H1 (cell line): ENCODE measurements around the gene RASSF3. TPM values are rescaled to one million over a fixed set of nuclear protein-coding genes. Genes with fewer than 3 reads are reported as not detected.

Experiments
- CTCF ChIP-seq, 3 experiments: IDR thresholded peaks; 1 replicate in 2 of 3; 2 replicates in 1 of 3; pipeline versions ENCODE4 v1.5.1 to v1.6.1; 2011; ENCODE audit warnings: low read length in 3 of 3, mild to moderate bottlenecking in 3 of 3, inconsistent platforms in 2 of 3, low read depth in 1 of 3, moderate library complexity in 1 of 3; ENCODE audit not compliant: insufficient read depth in 1 of 3; ENCODE audit errors: control extremely low read depth in 1 of 3
- JUN ChIP-seq: IDR thresholded peaks from 2 replicates; pipeline ENCODE4 v1.6.1; 2011; ENCODE audit warnings: low read depth, mild to moderate bottlenecking, improper control_type of control experiment, low read length
- RAD21 ChIP-seq, 2 experiments: IDR thresholded peaks in 1 of 2; conservative IDR thresholded peaks in 1 of 2; 2 replicates each; pipeline ENCODE4 v1.6.1; 2011; ENCODE audit warnings: low read depth in 2 of 2, low read length in 2 of 2, improper control_type of control experiment in 1 of 2, inconsistent platforms in 1 of 2, mild to moderate bottlenecking in 1 of 2, moderate library complexity in 1 of 2
- polyA plus RNA-seq, 7 experiments: library from polyadenylated mRNA; depleted of rRNA in 3 of 7; stranded (reverse) in 5 of 7; unstranded in 2 of 7; fragments of >200 nt in 5 of 7; fragments of 200-250 nt in 2 of 7; gene quantifications; 1 replicate in 5 of 7; 2 replicates in 1 of 7; 4 replicates in 1 of 7; pipeline versions ENCODE4 v1.2.1 to v1.2.3, GENCODE V29; 2011 to 2013; ENCODE audit warnings: missing spikeins in 2 of 7, mixed read lengths in 2 of 7
- total RNA-seq: library from RNA; stranded (reverse); fragmentation: NEBNext Ultra II Directional; extraction: Animal tissue kit (Norgen Biotek cat#: 25700); gene quantifications from 2 replicates; pipeline ENCODE4 v1.2.1, GENCODE V29; 2021

RASSF3 gene
- total and polyA plus RNA-seq, 2 of the 8 experiments (the other 6 are each of a cell fraction or from before 2014, with no cell fraction given): 19.1 to 64.3 TPM

DNA sequence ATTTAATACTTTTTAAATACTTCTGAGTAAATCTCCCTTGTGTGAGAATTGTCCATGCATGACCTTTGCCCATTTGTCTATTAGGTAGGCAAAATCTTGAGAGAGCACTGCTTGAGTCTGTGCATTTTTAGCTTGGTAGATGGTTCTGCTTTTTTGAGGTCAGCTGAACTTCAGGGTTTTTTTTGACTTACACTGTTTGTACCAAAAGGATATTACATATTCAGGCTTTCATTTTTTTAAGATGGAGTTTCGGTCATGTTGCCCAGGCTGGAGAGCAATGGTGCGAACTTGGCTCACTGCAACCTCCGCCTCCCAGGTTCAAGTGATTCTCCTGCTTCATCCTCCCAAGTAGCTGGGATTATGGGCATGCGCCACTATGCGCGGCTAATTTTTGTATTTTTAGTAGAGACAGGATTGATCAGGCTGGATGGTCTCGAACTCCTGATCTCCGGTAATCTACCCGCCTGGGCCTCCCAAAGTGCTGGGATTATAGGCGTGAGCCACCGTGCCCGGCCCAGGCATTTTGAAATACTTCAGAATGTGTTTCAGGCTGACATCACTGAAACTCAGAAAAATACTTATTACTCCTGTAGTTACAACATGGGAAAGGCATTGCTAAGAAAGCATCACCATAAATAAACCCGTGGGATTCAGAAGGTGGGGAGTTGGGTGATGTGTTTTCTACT, 11.1 kb downstream of the RASSF3 start (continued):
- TF ChIP-seq CTCF (IDR thresholded peaks at IDR 0.05; ENCODE audit: control extremely low read depth in 1 of 3, insufficient read depth in 1 of 3, low read depth in 1 of 3, low read length in 3 of 3): no peak
- no peak for TF ChIP-seq RAD21 (IDR thresholded peaks at IDR 0.05 in 1 of 2, conservative IDR thresholded peaks at IDR 0.05 in 1 of 2; ENCODE audit: low read depth in 2 of 2, low read length in 2 of 2)
- TF ChIP-seq JUN: no peak
